Gastrocnemius medialis (tissue), 4 donors: ENCODE measurements around the gene LIPF. TPM values are rescaled to one million over a fixed set of nuclear protein-coding genes. Genes with fewer than 3 reads are reported as not detected.

Experiments
- ATAC-seq, 2 donors: fragments of 150-250 bp; one replicate each; pipeline ENCODE4 v1.9.1; 2016
- DNase-seq, 2 donors: peaks; one replicate each; pipeline ENCODE4 v3.0.0-alpha.2; 2019
- H3K27ac ChIP-seq, 4 donors: fragments of 200-600 bp; sonication (generic); 1 replicate in 1 of 4; 2 replicates in 3 of 4; pipeline ENCODE4 v1.5.1; 2016 to 2018; ENCODE audit warnings: mild to moderate bottlenecking in 2 of 4, moderate library complexity in 1 of 4
- H3K27me3 ChIP-seq, 3 donors: fragments of 200-600 bp; sonication (generic) in 2 of 3; 1 replicate in 1 of 3; 2 replicates in 2 of 3; pipeline versions ENCODE4 v1.5.1 to v1.6.0; 2016 to 2019; ENCODE audit warnings: mild to moderate bottlenecking in 1 of 3, moderate library complexity in 1 of 3
- H3K36me3 ChIP-seq, 2 donors: fragments of 200-600 bp; sonication (generic) in 1 of 2; one replicate each; pipeline ENCODE4 v1.5.1; 2017 to 2018
- H3K4me1 ChIP-seq, 2 donors: fragments of 200-600 bp; sonication (generic) in 1 of 2; one replicate each; pipeline ENCODE4 v1.5.1; 2016 to 2017; ENCODE audit warnings: mild to moderate bottlenecking in 2 of 2
- H3K4me3 ChIP-seq, 4 donors: fragments of 200-600 bp; sonication (generic) in 3 of 4; 1 replicate in 1 of 4; 2 replicates in 3 of 4; pipeline ENCODE4 v1.5.1; 2016 to 2019; ENCODE audit warnings: mild to moderate bottlenecking in 2 of 4
- H3K9me3 ChIP-seq, 3 donors: fragments of 200-600 bp; sonication (generic) in 2 of 3; 1 replicate in 1 of 3; 2 replicates in 2 of 3; pipeline ENCODE4 v1.5.1; 2016 to 2019
- CTCF ChIP-seq, 5 experiments: fragments of 450-650 bp in 3 of 5; fragments of 200-600 bp in 2 of 5; sonication (generic) in 2 of 5; IDR thresholded peaks in 4 of 5; conservative IDR thresholded peaks in 1 of 5; 1 replicate in 4 of 5; 2 replicates in 1 of 5; pipeline ENCODE4 v1.5.1; 2016 to 2019; ENCODE audit warnings: antibody characterized with exemption in 5 of 5, mild to moderate bottlenecking in 3 of 5, moderate library complexity in 3 of 5
- POLR2A ChIP-seq, 2 donors: fragments of 450-650 bp; IDR thresholded peaks; one replicate each; pipeline ENCODE4 v1.6.1; 2017; ENCODE audit warnings: antibody characterized with exemption in 2 of 2, mild to moderate bottlenecking in 2 of 2, moderate library complexity in 2 of 2
- in situ Hi-C, 4 donors: fragments of 200-750 bp; cut with MboI; loops; one replicate each; pipeline versions ENCODE4 v1.15.0 to v1.8.0; 2017; ENCODE audit warnings: low sequenced_read_pairs in 4 of 4
- intact Hi-C: fragments of 100-400 bp; cut with DNase I; formaldehyde crosslinking; loops from one replicate; pipeline ENCODE4 v1.15.1; 2023; ENCODE audit warnings: low total_unique reads
- total RNA-seq, 4 donors: library from RNA; depleted of rRNA; stranded (reverse); fragments of >200 nt; gene quantifications; one replicate each; pipeline versions ENCODE4 v1.1.0 to v1.2.3, GENCODE V29; 2016

The LIPF gene
- total RNA-seq, 4 donors from 2014 or later = 0.36 TPM; not detected in 3

- no peak for ATAC-seq
- no peak for TF ChIP-seq POLR2A (IDR thresholded peaks at IDR 0.05)
- H3K27me3 ChIP-seq = no peaks in the 10 kb centered on the region
- in situ Hi-C loops (no loop called here), intact Hi-C loops (no loop called here)
- no peaks in the 10 kb centered on the region for H3K36me3 ChIP-seq
- no peak for DNase-seq
- H3K4me3 ChIP-seq = no peak overlapping the region
- no peak overlapping the region for H3K27ac ChIP-seq
- no peaks in the 10 kb centered on the region for H3K9me3 ChIP-seq
- H3K4me1 ChIP-seq = no peaks in the 10 kb centered on the region
These were observed 16.7 kb downstream of the LIPF start for GRCh38 chr10:88680958-88681357.

GRCh38 chr10:88682491-88682890, 18.2 kb downstream of the LIPF start:
- Histone ChIP-seq H3K27ac (no peak overlapping the region), H3K36me3 (no peaks in the 10 kb centered on the region), H3K27me3 (no peaks in the 10 kb centered on the region), H3K9me3 (no peaks in the 10 kb centered on the region), H3K4me1 (no peaks in the 10 kb centered on the region), H3K4me3 (no peak overlapping the region)
- TF ChIP-seq POLR2A (IDR thresholded peaks at IDR 0.05) = no peak
- no peak for TF ChIP-seq CTCF (IDR thresholded peaks at IDR 0.05 in 4 of 5, conservative IDR thresholded peaks at IDR 0.05 in 1 of 5)
- intact Hi-C loops = no loop called here
- ATAC-seq = no peak
- DNase-seq = no peak
- in situ Hi-C loops = no loop called here

- no peaks in the 10 kb centered on the region for H3K4me1 ChIP-seq
- peak in 2 of 5 experiments; percentile 33 to 58 for TF ChIP-seq CTCF (IDR thresholded peaks at IDR 0.05 in 4 of 5, conservative IDR thresholded peaks at IDR 0.05 in 1 of 5)
- no peak for TF ChIP-seq POLR2A (IDR thresholded peaks at IDR 0.05)
- no peak overlapping the region for H3K27ac ChIP-seq
- no peak overlapping the region for H3K4me3 ChIP-seq
- no peaks in the 10 kb centered on the region for H3K36me3 ChIP-seq
- intact Hi-C loops (no loop called here), in situ Hi-C loops (no loop called here)
- ATAC-seq = no peak
- DNase-seq = no peak
- H3K9me3 ChIP-seq = no peaks in the 10 kb centered on the region
- no peaks in the 10 kb centered on the region for H3K27me3 ChIP-seq
These were observed 23.7 kb downstream of the LIPF start for GRCh38 chr10:88687853-88688467.

GRCh38 chr10:88689366-88689765, 25.1 kb downstream of the LIPF start:
- no peak overlapping the region for H3K4me3 ChIP-seq
- no peaks in the 10 kb centered on the region for H3K9me3 ChIP-seq
- H3K27me3 ChIP-seq = no peaks in the 10 kb centered on the region
- intact Hi-C loops = no loop called here
- in situ Hi-C loops = no loop called here
- no peaks in the 10 kb centered on the region for H3K4me1 ChIP-seq
- H3K27ac ChIP-seq = no peak overlapping the region
- no peak for ATAC-seq
- DNase-seq = no peak
- TF ChIP-seq POLR2A (IDR thresholded peaks at IDR 0.05) (no peak), CTCF (IDR thresholded peaks at IDR 0.05 in 4 of 5, conservative IDR thresholded peaks at IDR 0.05 in 1 of 5) (no peak)
- H3K36me3 ChIP-seq = no peaks in the 10 kb centered on the region

- ATAC-seq = no peak
- H3K27me3 ChIP-seq = no peaks in the 10 kb centered on the region
- H3K4me1 ChIP-seq = no peaks in the 10 kb centered on the region
- H3K9me3 ChIP-seq = no peaks in the 10 kb centered on the region
- intact Hi-C loops = no loop called here
- in situ Hi-C loops = no loop called here
- no peaks in the 10 kb centered on the region for H3K36me3 ChIP-seq
- no peak for DNase-seq
- TF ChIP-seq CTCF (IDR thresholded peaks at IDR 0.05 in 4 of 5, conservative IDR thresholded peaks at IDR 0.05 in 1 of 5) = no peak
- no peak for TF ChIP-seq POLR2A (IDR thresholded peaks at IDR 0.05)
- no peak overlapping the region for H3K27ac ChIP-seq
- H3K4me3 ChIP-seq = no peak overlapping the region
These were observed 29.3 kb downstream of the LIPF start for GRCh38 chr10:88693392-88694020.
